GM10248 (cell line): Measurements from ENCODE around the gene TNFRSF12A.

Source experiments
- CTCF ChIA-PET: fragments of 300-600 bp; sonication (Branson Sonifier 250); formaldehyde crosslinking; extraction: SDS; loops from one replicate; lab custom pipeline; 2021; ENCODE audit warnings: antibody characterized with exemption; lab: Yijun Ruan, JAX
- POLR2A ChIA-PET: fragments of 350-650 bp; sonication (Branson Sonifier 250); formaldehyde crosslinking; extraction: SDS; loops from one replicate; lab custom pipeline; 2020; ENCODE audit warnings: antibody characterized with exemption; lab: Yijun Ruan, JAX
- DNase-seq: peaks from one replicate; pipeline ENCODE4 v3.0.0; 2012; ENCODE audit errors: extremely low spot score
- TF ChIP-seq, protein P1 (sequence below): IDR thresholded peaks from 2 replicates; pipeline ENCODE4 v1.5.1; 2012; ENCODE audit warnings: mild to moderate bottlenecking, low read depth; ENCODE audit errors: extremely low read depth, missing control alignments, control extremely low read depth

Gene TNFRSF12A

GRCh38 chr16:2979669-2980226 lies 40.4 kb upstream of the TNFRSF12A start:
- POLR2A ChIA-PET: no interaction called here
- CTCF ChIA-PET: interaction anchor here (1.5 to 2.9 kb wide), 3 partner anchors 9 to 18 kb away, joined by 7 to 13 read pairs (median 9); partner anchors contain the start of gene PAQR4
- TF ChIP-seq, protein P1, sequence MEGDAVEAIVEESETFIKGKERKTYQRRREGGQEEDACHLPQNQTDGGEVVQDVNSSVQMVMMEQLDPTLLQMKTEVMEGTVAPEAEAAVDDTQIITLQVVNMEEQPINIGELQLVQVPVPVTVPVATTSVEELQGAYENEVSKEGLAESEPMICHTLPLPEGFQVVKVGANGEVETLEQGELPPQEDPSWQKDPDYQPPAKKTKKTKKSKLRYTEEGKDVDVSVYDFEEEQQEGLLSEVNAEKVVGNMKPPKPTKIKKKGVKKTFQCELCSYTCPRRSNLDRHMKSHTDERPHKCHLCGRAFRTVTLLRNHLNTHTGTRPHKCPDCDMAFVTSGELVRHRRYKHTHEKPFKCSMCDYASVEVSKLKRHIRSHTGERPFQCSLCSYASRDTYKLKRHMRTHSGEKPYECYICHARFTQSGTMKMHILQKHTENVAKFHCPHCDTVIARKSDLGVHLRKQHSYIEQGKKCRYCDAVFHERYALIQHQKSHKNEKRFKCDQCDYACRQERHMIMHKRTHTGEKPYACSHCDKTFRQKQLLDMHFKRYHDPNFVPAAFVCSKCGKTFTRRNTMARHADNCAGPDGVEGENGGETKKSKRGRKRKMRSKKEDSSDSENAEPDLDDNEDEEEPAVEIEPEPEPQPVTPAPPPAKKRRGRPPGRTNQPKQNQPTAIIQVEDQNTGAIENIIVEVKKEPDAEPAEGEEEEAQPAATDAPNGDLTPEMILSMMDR: no peak
- DNase-seq: no peak

GRCh38 chr16:2980227-2981176 lies 39.7 kb upstream of the TNFRSF12A start, which contains the start of gene PKMYT1:
PKMYT1 (minus strand) TSS chr16:2980446; CDS start chr16:2979657, 789 bp downstream.
- peak; percentile 100 for DNase-seq
- ChIA-PET CTCF (interaction anchor here (1.1 to 3.3 kb wide), 6 partner anchors 11 to 51 kb away, joined by 3 to 13 read pairs (median 6); partner anchors contain the start of gene PAQR4), POLR2A (interaction anchor here (0.5 to 1.0 kb wide), 2 partner anchors 10 to 15 kb away, joined by 3 to 6 read pairs; no protein-coding TSS in a partner anchor)
- TF ChIP-seq, protein P1: no peak

DNA sequence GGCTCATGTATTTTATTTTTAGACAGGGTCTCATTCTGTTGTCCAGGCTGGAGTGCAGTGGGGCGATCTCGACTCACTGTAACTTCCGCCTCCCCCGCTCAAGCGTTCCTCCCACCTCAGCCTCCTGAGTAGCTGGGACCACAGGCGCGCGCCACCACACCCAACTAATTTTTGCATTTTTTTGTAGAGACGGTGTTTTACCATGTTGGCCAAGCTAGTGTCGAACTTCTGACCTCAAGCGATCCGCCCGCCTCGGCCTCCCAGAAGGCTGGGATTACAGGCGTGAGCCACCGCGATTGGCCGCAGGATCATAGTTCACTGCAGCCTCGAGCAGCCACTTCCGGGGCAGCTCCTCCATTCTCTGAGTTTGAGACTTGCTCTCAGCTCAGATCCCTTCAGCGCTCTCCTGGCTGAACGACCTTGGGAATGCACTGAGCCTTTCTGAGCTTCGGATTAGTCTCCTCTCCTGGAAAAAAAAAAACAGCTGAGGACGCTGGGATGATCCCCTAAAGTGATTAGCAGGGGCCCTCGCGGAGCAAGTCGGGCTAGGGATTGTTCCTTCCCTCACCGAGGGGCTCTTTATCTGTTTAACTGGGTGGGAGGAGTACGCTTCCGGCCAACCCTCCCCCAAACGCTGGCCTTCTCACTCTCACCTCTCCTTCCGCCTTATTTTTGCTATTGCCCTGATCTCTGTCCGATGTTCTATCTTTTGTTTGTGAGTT lies 38.8 kb upstream of the TNFRSF12A start:
- POLR2A ChIA-PET: interaction anchor here (1.0 kb wide), 1 partner anchor 11 kb away, joined by 3 read pairs; no protein-coding TSS in a partner anchor
- CTCF ChIA-PET: interaction anchor here (1.1 to 3.3 kb wide), 6 partner anchors 12 to 50 kb away, joined by 3 to 13 read pairs (median 4); partner anchors contain the start of gene PAQR4
- DNase-seq: no peak
- TF ChIP-seq, protein P1: no peak

DNA sequence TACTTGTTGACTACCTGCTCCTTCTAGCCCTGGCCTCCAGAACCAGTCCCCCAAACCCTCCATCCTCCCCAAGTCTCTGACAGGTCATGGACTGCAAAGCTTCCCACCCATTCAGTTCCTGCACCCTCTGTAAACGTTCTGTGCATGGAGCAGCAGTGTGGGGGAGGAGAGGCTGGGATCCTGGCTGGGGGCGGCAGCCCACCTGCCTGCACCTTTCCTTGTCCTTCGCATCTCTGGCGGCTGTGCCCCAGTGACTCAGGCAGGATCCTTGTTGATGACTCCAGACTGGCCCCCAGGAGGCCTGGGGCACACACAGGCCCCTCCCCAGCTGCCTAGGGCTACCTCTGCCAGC lies 38.3 kb upstream of the TNFRSF12A start:
- no peak for DNase-seq
- CTCF ChIA-PET: interaction anchor here (1.1 to 3.3 kb wide), 7 partner anchors 12 to 208 kb away, joined by 3 to 13 read pairs (median 4); partner anchors contain the start of gene PAQR4
- POLR2A ChIA-PET: no interaction called here
- TF ChIP-seq, protein P1: no peak

- no peak for DNase-seq
- ChIA-PET POLR2A (interaction anchor here (0.7 kb wide), 1 partner anchor 36 kb away, joined by 8 read pairs; no protein-coding TSS in a partner anchor), CTCF (interaction anchor here (1.2 to 3.3 kb wide), 8 partner anchors 12 to 208 kb away, joined by 3 to 13 read pairs (median 4); no protein-coding TSS in a partner anchor)
- TF ChIP-seq, protein P1: no peak
Observed at GRCh38 chr16:2982402-2982801, 37.8 kb upstream of the TNFRSF12A start.
